K562 (cell line): Measurements from ENCODE around the gene EZH1. TPM values are rescaled to one million over a fixed set of nuclear protein-coding genes. Genes with fewer than 3 reads are reported as not detected.

Experiments used
- ATAC-seq: fragments of 200-7000 bp; cut with Tn5 transposase; 3 replicates; pipeline ENCODE4 v1.9.1; 2020; ENCODE audit warnings: moderate library complexity
- BruUV-seq: library from RNA; stranded (reverse); fragments of 400-500 nt; replicated peaks from 2 replicates; lab custom pipeline; 2021; lab: Mats Ljungman, UMichigan
- CTCF ChIA-PET: fragments of 300-600 bp; formaldehyde crosslinking; extraction: SDS; loops from one replicate; lab custom pipeline; 2021; ENCODE audit warnings: low intra/inter-chr PET ratio; lab: Yijun Ruan, JAX
- POLR2A ChIA-PET: fragments of 300-600, 350-650 bp; sonication (Branson Sonifier 250); formaldehyde crosslinking; extraction: SDS; loops from one replicate; lab custom pipeline; 2021; ENCODE audit warnings: antibody characterized with exemption, inconsistent platforms; lab: Yijun Ruan, JAX
- DNase-seq, 4 experiments: peaks; one replicate each; pipeline versions ENCODE4 v3.0.0 to v3.0.0-alpha.2; 2011 to 2018; ENCODE audit warnings: low spot score in 3 of 4, mixed read lengths in 3 of 4; ENCODE audit errors: extremely low read depth in 1 of 4
- FAIRE-seq: peaks from 2 replicates; lab custom pipeline; 2011; peaks lifted over from hg19 to GRCh38; lab: Jason Lieb, UNC
- H2AFZ ChIP-seq: 2 replicates; pipeline ENCODE4 v1.6.0; 2011; ENCODE audit warnings: low read depth, low read length, control low read depth, inconsistent platforms
- H3K27ac ChIP-seq: fragments of 200-600 bp; 3 replicates; pipeline ENCODE4 v1.8.0; 2011; ENCODE audit warnings: low read depth, mild to moderate bottlenecking, control low read depth, inconsistent platforms, low read length, moderate library complexity, mixed read lengths; ENCODE audit errors: extremely low read depth
- H3K27me3 ChIP-seq, 2 experiments: fragments of 300-600 bp in 1 of 2; 2 replicates in 1 of 2; 3 replicates in 1 of 2; pipeline versions ENCODE4 v1.6.0 to v1.8.0; 2011; ENCODE audit warnings: inconsistent platforms in 2 of 2, low read length in 2 of 2, mild to moderate bottlenecking in 1 of 2, mixed read lengths in 1 of 2, moderate library complexity in 1 of 2; ENCODE audit not compliant: control insufficient read depth in 2 of 2, insufficient read depth in 2 of 2
- H3K36me3 ChIP-seq: fragments of 300-600 bp; 3 replicates; pipeline ENCODE4 v1.8.0; 2011; ENCODE audit warnings: mild to moderate bottlenecking, low read length, inconsistent platforms; ENCODE audit not compliant: control insufficient read depth, insufficient read depth
- H3K4me1 ChIP-seq, 2 experiments: fragments of 200-600 bp in 1 of 2; replicated peaks in 1 of 2; 2 replicates in 1 of 2; 3 replicates in 1 of 2; pipeline versions ENCODE4 v1.5.1 to v1.8.0; 2011; ENCODE audit warnings: inconsistent platforms in 2 of 2, low read length in 2 of 2, mild to moderate bottlenecking in 1 of 2, mixed read lengths in 1 of 2, moderate library complexity in 1 of 2; ENCODE audit not compliant: control insufficient read depth in 2 of 2, insufficient read depth in 2 of 2
- H3K4me2 ChIP-seq: 2 replicates; pipeline ENCODE4 v1.6.1; 2011; ENCODE audit warnings: low read length, control low read depth, inconsistent platforms, mixed read lengths; ENCODE audit not compliant: insufficient read depth
- H3K4me3 ChIP-seq: fragments of 200-600 bp; sonication (generic), shearing (Covaris generic); 2 replicates; pipeline ENCODE4 v1.5.1; 2016; ENCODE audit warnings: control low read depth, inconsistent platforms
- H3K79me2 ChIP-seq: fragments of 200-600 bp; 3 replicates; pipeline ENCODE4 v1.8.0; 2011; ENCODE audit warnings: low read length, inconsistent platforms; ENCODE audit not compliant: control insufficient read depth, insufficient read depth
- H3K9ac ChIP-seq, 2 experiments: 2 replicates each; pipeline versions ENCODE4 v1.6.0 to v1.6.1; 2011; ENCODE audit warnings: low read depth in 2 of 2, low read length in 2 of 2, control low read depth in 1 of 2, inconsistent platforms in 1 of 2, mild to moderate bottlenecking in 1 of 2, mixed read lengths in 1 of 2; ENCODE audit not compliant: insufficient read depth in 1 of 2
- H3K9me1 ChIP-seq: one replicate; pipeline ENCODE4 v1.6.0; 2011; ENCODE audit warnings: inconsistent platforms, mild to moderate bottlenecking, low read length, moderate library complexity; ENCODE audit not compliant: control insufficient read depth, insufficient read depth
- H3K9me3 ChIP-seq: replicated peaks from 2 replicates; pipeline ENCODE4 v1.5.1; 2011; ENCODE audit warnings: low read depth, low read length, inconsistent platforms; ENCODE audit not compliant: control insufficient read depth, insufficient read depth
- H4K20me1 ChIP-seq: replicated peaks from 2 replicates; pipeline ENCODE4 v1.6.1; 2011; ENCODE audit warnings: low read length, inconsistent platforms, mixed read lengths; ENCODE audit not compliant: control insufficient read depth, insufficient read depth
- ARID1B ChIP-seq: fragments of 450-650 bp; IDR thresholded peaks from 2 replicates; pipeline ENCODE4 v1.6.1; 2016; ENCODE audit warnings: antibody characterized with exemption, mild to moderate bottlenecking, inconsistent platforms
- CREM ChIP-seq: IDR thresholded peaks from 2 replicates; pipeline ENCODE4 v1.6.1; 2014; ENCODE audit warnings: antibody characterized with exemption, low read depth
- CXXC5 ChIP-seq: fragments of 250-450 bp; sonication (Bioruptor Pico); IDR thresholded peaks from 2 replicates; pipeline ENCODE4 v1.8.0; 2022; ENCODE audit warnings: inconsistent platforms, mild to moderate bottlenecking, moderate library complexity
- DPF2 ChIP-seq: fragments of 450-650 bp; IDR thresholded peaks from 2 replicates; pipeline ENCODE4 v1.6.1; 2016
- EGR1 ChIP-seq: fragments of 450-650 bp; conservative IDR thresholded peaks from 2 replicates; pipeline ENCODE4 v1.6.1; 2017; ENCODE audit warnings: mild to moderate bottlenecking
- GABPB1 ChIP-seq: sonication (generic); formaldehyde crosslinking; IDR thresholded peaks from 2 replicates; pipeline ENCODE4 v1.8.0; 2022; ENCODE audit warnings: mild to moderate bottlenecking, missing genetic modification reagents
- RBFOX2 ChIP-seq: fragments of 200-400 bp; formaldehyde crosslinking; IDR thresholded peaks from 2 replicates; pipeline ENCODE4 v1.6.1; 2017; ENCODE audit warnings: low read depth, mild to moderate bottlenecking, low read length, moderate library complexity
- SOX6 ChIP-seq: fragments of 450-650 bp; IDR thresholded peaks from 2 replicates; pipeline ENCODE4 v1.6.1; 2014; ENCODE audit warnings: mild to moderate bottlenecking
- SRF ChIP-seq, 2 experiments: fragments of 250-450, 450-650 bp in 1 of 2; sonication (Bioruptor Pico) in 1 of 2; sonication (generic) in 1 of 2; formaldehyde crosslinking; IDR thresholded peaks; 2 replicates each; pipeline versions ENCODE4 v1.5.0 to v1.5.1; 2020 to 2022; ENCODE audit warnings: mild to moderate bottlenecking in 1 of 2, missing genetic modification reagents in 1 of 2
- ZNF121 ChIP-seq: sonication (generic); formaldehyde crosslinking; conservative IDR thresholded peaks from 2 replicates; pipeline ENCODE4 v1.8.0; 2022; ENCODE audit warnings: missing genetic modification reagents
- WGBS: fragments of 100-300 bp; shearing (Covaris generic); methylation state at CpG from one replicate; pipeline ENCODE4 v1.1.6; 2016; ENCODE audit warnings: low coverage, mixed read lengths; ENCODE audit not compliant: insufficient coverage; ENCODE audit errors: missing lambda C conversion rate; 5-methylcytosine and 5-hydroxymethylcytosine counted together
- in situ Hi-C: fragments of 300-500 bp; cut with MboI; formaldehyde crosslinking; loops from 4 replicates; pipeline ENCODE4 v1.15.0; 2018; ENCODE audit warnings: inconsistent platforms, mixed read lengths
- intact Hi-C: fragments of 100-400 bp; cut with micrococcal nuclease; formaldehyde crosslinking; loops from 2 replicates; pipeline ENCODE4 v1.14.2; 2022
- polyA plus RNA-seq, 8 experiments: library from polyadenylated mRNA; depleted of rRNA in 4 of 8; stranded (reverse) in 5 of 8; unstranded in 3 of 8; fragments of >200 nt; fragmentation: Nextera tagmentation in 2 of 8; fragmentation: Illumina TruSeq in 1 of 8; extraction: Ambion mirVana in 2 of 8; extraction: Trizol in 1 of 8; gene quantifications; 2 replicates each; pipeline versions ENCODE4 v1.2.1 to v1.2.3, GENCODE V29; 2011 to 2014; ENCODE audit warnings: inconsistent platforms in 1 of 8, missing spikeins in 1 of 8
- total RNA-seq, 7 experiments: library from RNA; depleted of rRNA in 6 of 7; stranded (reverse); fragments of >200 nt in 6 of 7; fragmentation: Illumina TruSeq in 2 of 7; extraction: Trizol in 2 of 7; gene quantifications; 2 replicates each; pipeline versions ENCODE4 v1.2.1 to v1.2.3, GENCODE V29; 2011 to 2021; ENCODE audit warnings: low replicate concordance in 1 of 7
- TF ChIP-seq, protein P1 (sequence below): fragments of 450-650 bp; IDR thresholded peaks from 2 replicates; pipeline ENCODE4 v1.6.1; 2018; ENCODE audit not compliant: partially characterized antibody
- TF ChIP-seq, protein P2 (sequence below): fragments of 450-650 bp; IDR thresholded peaks from 2 replicates; pipeline ENCODE4 v1.6.1; 2016
- TF ChIP-seq, protein P3 (sequence below): fragments of 450-650 bp; IDR thresholded peaks from one replicate; pipeline ENCODE4 v1.6.1; 2018; ENCODE audit warnings: mild to moderate bottlenecking, moderate library complexity; ENCODE audit not compliant: partially characterized antibody

EZH1 gene
- total and polyA plus RNA-seq, 9 of the 15 experiments (the other 6 are each of a cell fraction or from before 2014, with no cell fraction given) = 8.6 to 40.8 (median 22.9) TPM

DNA sequence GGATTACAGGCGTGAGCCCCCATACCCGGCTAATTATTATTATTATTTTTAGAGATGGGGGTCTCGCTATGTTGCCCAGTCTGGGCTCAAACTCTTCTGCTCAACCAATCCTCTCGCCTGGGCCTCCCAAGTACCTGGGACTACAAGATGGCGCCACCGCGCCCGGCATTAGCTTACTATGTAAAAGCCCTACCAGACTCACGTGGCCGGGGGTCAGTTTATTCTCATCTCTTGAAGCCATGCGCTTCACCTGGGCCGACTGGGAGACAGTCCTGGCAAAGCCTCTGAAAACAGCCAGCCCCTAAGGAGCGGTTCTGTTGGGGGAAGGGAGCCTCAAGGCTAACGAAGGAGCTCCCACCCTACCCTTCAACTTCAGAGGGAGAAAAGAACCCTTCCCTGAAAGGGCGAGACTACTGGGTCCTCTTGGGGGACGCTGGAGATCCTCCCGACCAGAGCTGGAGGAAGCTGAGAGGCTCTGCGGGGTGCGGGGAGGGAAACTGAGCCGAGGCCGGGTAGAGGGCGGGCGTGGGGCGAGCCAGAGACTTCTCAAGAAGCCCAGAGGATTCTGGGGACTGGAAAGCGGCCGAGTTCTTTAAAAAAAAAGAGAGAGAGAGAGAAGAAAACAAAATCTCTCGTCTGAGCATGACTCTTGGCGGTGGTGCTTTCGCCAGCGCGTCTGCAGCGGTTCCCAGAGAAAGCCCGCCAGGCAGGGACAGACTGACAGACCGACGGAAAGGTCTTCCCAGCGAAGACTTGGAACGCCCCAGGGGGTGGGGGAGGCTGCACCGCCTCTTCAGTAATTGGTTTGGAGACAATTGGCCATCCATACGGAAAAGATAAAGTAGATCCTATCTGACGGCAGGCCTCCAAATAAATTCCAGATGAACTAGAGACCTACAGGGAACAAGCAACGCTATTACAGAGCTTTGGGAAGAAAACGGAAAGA is 91.4 kb downstream of the EZH1 start:
- BruUV-seq = no TSS peak
- ATAC-seq = peak; percentile 74
- Histone ChIP-seq H3K27me3 (no peaks in the 10 kb centered on the region), H3K36me3 (no peaks in the 10 kb centered on the region), H3K9ac (peak overlapping the region; percentile 50 to 82; a peak in 3 of 4 replicates), H3K4me3 (peak overlapping the region; percentile 4; the same call in 1 of the 2 replicates), H3K27ac (peak overlapping the region; percentile 53; the same call in 2 of the 3 replicates), H3K4me2 (peak overlapping the region; percentile 47), H3K4me1 (peaks cover 13 to 21% of the 10 kb centered on the region in 2 experiments), H4K20me1 (no peaks in the 10 kb centered on the region), H3K79me2 (no peaks in the 10 kb centered on the region), H2AFZ (peak overlapping the region; percentile 98), H3K9me1 (no peaks in the 10 kb centered on the region), H3K9me3 (no peaks in the 10 kb centered on the region)
- ChIA-PET CTCF (no interaction called here), POLR2A (interaction anchor here (0.7 to 1.2 kb wide), 3 partner anchors 10 to 87 kb away, joined by 3 read pairs; no protein-coding TSS in a partner anchor)
- intact Hi-C loops (no loop called here), in situ Hi-C loops (no loop called here)
- peak; percentile 44 to 49 (median 44) for DNase-seq
- 0 out of 2 replicates have a peak, but pooled peaks have one; percentile 16 for TF ChIP-seq EGR1
- 0 out of 2 replicates have a peak, but pooled peaks have one; percentile 31 for TF ChIP-seq CXXC5 (CRISPR knock-in tag)
- TF ChIP-seq GABPB1 = no peak
- TF ChIP-seq, protein P1, sequence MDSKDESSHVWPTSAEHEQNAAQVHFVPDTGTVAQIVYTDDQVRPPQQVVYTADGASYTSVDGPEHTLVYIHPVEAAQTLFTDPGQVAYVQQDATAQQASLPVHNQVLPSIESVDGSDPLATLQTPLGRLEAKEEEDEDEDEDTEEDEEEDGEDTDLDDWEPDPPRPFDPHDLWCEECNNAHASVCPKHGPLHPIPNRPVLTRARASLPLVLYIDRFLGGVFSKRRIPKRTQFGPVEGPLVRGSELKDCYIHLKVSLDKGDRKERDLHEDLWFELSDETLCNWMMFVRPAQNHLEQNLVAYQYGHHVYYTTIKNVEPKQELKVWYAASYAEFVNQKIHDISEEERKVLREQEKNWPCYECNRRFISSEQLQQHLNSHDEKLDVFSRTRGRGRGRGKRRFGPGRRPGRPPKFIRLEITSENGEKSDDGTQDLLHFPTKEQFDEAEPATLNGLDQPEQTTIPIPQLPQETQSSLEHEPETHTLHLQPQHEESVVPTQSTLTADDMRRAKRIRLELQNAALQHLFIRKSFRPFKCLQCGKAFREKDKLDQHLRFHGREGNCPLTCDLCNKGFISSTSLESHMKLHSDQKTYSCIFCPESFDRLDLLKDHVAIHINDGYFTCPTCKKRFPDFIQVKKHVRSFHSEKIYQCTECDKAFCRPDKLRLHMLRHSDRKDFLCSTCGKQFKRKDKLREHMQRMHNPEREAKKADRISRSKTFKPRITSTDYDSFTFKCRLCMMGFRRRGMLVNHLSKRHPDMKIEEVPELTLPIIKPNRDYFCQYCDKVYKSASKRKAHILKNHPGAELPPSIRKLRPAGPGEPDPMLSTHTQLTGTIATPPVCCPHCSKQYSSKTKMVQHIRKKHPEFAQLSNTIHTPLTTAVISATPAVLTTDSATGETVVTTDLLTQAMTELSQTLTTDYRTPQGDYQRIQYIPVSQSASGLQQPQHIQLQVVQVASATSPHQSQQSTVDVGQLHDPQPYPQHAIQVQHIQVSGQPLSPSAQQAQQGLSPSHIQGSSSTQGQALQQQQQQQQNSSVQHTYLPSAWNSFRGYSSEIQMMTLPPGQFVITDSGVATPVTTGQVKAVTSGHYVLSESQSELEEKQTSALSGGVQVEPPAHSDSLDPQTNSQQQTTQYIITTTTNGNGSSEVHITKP = peak; percentile 50
- 0 out of 2 replicates have a peak, but pooled peaks have one; percentile 12 for TF ChIP-seq DPF2
- 0 out of 2 replicates have a peak, but pooled peaks have one; percentile 32 for TF ChIP-seq RBFOX2
- TF ChIP-seq, protein P2, sequence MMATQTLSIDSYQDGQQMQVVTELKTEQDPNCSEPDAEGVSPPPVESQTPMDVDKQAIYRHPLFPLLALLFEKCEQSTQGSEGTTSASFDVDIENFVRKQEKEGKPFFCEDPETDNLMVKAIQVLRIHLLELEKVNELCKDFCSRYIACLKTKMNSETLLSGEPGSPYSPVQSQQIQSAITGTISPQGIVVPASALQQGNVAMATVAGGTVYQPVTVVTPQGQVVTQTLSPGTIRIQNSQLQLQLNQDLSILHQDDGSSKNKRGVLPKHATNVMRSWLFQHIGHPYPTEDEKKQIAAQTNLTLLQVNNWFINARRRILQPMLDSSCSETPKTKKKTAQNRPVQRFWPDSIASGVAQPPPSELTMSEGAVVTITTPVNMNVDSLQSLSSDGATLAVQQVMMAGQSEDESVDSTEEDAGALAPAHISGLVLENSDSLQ = 0 out of 2 replicates have a peak, but pooled peaks have one; percentile 17
- TF ChIP-seq, protein P3, sequence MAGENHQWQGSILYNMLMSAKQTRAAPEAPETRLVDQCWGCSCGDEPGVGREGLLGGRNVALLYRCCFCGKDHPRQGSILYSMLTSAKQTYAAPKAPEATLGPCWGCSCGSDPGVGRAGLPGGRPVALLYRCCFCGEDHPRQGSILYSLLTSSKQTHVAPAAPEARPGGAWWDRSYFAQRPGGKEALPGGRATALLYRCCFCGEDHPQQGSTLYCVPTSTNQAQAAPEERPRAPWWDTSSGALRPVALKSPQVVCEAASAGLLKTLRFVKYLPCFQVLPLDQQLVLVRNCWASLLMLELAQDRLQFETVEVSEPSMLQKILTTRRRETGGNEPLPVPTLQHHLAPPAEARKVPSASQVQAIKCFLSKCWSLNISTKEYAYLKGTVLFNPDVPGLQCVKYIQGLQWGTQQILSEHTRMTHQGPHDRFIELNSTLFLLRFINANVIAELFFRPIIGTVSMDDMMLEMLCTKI = no peak
- peak; percentile 69 for TF ChIP-seq SOX6
- TF ChIP-seq ZNF121 (CRISPR knock-in tag) = peak; percentile 28; the same call in 1 of the 2 replicates
- no peak for TF ChIP-seq SRF (CRISPR knock-in tag; IDR thresholded peaks at IDR 0.05)
- 0 out of 2 replicates have a peak, but pooled peaks have one; percentile 12 for TF ChIP-seq CREM
- 0 out of 2 replicates have a peak, but pooled peaks have one; percentile 19 for TF ChIP-seq ARID1B
- 41% methylated on average over 38 of the region's 42 CpGs for WGBS
- FAIRE-seq = no peak
